Activated CD8-positive, alpha-beta T cell treated with anti-CD3 and anti-CD28 coated beads for 36 hours (primary cell): ENCODE results near the gene EVI2B. TPM values are rescaled to one million over a fixed set of nuclear protein-coding genes. Genes with fewer than 3 reads are reported as not detected.

Experiments used
- ATAC-seq: fragments of 200-7000 bp; cut with Tn5 transposase; one replicate; pipeline ENCODE4 v1.10.0; 2021; ENCODE audit warnings: mild to moderate bottlenecking, moderate library complexity
- CTCF ChIA-PET: fragments of 350-600 bp; sonication (Branson Sonifier 250); formaldehyde crosslinking; loops from one replicate; lab custom pipeline; 2021; ENCODE audit warnings: antibody characterized with exemption; lab: Charles Lee
- POLR2A ChIA-PET: fragments of 350-600 bp; sonication (Branson Sonifier 250); formaldehyde crosslinking; loops from one replicate; lab custom pipeline; 2021; ENCODE audit warnings: antibody characterized with exemption; lab: Charles Lee
- DNase-seq: peaks from one replicate; pipeline ENCODE4 v3.0.0-alpha.2; 2020
- H3K27ac Mint-ChIP-seq: one replicate; pipeline ENCODE4 v1.8.0; 2021; ENCODE audit warnings: mild to moderate bottlenecking, mixed read lengths
- H3K27me3 Mint-ChIP-seq: one replicate; pipeline ENCODE4 v1.8.0; 2021; ENCODE audit warnings: mixed read lengths
- H3K36me3 Mint-ChIP-seq: one replicate; pipeline ENCODE4 v1.8.0; 2021; ENCODE audit warnings: low read depth, mixed read lengths
- H3K4me1 Mint-ChIP-seq: one replicate; pipeline ENCODE4 v1.8.0; 2021; ENCODE audit warnings: low read depth, mixed read lengths
- H3K4me3 Mint-ChIP-seq: one replicate; pipeline ENCODE4 v1.8.0; 2021; ENCODE audit warnings: mild to moderate bottlenecking, moderate library complexity, mixed read lengths
- H3K9me3 Mint-ChIP-seq: one replicate; pipeline ENCODE4 v1.8.0; 2021; ENCODE audit warnings: mixed read lengths
- CTCF ChIP-seq: fragments of 200-600 bp; IDR thresholded peaks from one replicate; pipeline ENCODE4 v1.8.0; 2022; ENCODE audit warnings: antibody characterized with exemption, mild to moderate bottlenecking
- intact Hi-C: fragments of 100-400 bp; cut with micrococcal nuclease; formaldehyde crosslinking; loops from one replicate; pipeline ENCODE4 v1.10.0; 2022
- total RNA-seq, 2 experiments: library from RNA; stranded (reverse); gene quantifications; one replicate each; pipeline ENCODE4 v1.2.3, GENCODE V29; 2021

EVI2B gene
- total RNA-seq, 2 experiments from 2014 or later = 15.0 to 16.4 TPM

GRCh38 chr17:31308372-31309334 is 5.2 kb downstream of the EVI2B start:
- peak overlapping the region; percentile 90 for H3K4me3 Mint-ChIP-seq
- H3K4me1 Mint-ChIP-seq = peaks cover 58% of the 10 kb centered on the region
- POLR2A ChIA-PET = interaction anchor here (10.7 kb wide), 1 partner anchor 11 kb away, joined by 114 read pairs; the partner anchor contains the start of gene EVI2A
- H3K27me3 Mint-ChIP-seq = no peaks in the 10 kb centered on the region
- CTCF ChIA-PET = no interaction called here
- no peak for DNase-seq
- peak; percentile 38 for ATAC-seq
- intact Hi-C loops = no loop called here
- TF ChIP-seq CTCF = no peak
- peak overlapping the region; percentile 98 for H3K27ac Mint-ChIP-seq
- peaks cover 6% of the 10 kb centered on the region for H3K9me3 Mint-ChIP-seq
- peaks cover 49% of the 10 kb centered on the region for H3K36me3 Mint-ChIP-seq

- H3K36me3 Mint-ChIP-seq = peaks cover 59% of the 10 kb centered on the region
- no peaks in the 10 kb centered on the region for H3K27me3 Mint-ChIP-seq
- ATAC-seq = peak; percentile 11
- peaks cover 64% of the 10 kb centered on the region for H3K4me1 Mint-ChIP-seq
- ChIA-PET POLR2A (interaction anchor here (10.7 kb wide), 1 partner anchor 12 kb away, joined by 114 read pairs; the partner anchor contains the start of gene EVI2A), CTCF (interaction anchor here (1.1 kb wide), 1 partner anchor 82 kb away, joined by 3 read pairs; no protein-coding TSS in a partner anchor)
- intact Hi-C loops = no loop called here
- no peak for DNase-seq
- peak overlapping the region; percentile 90 for H3K4me3 Mint-ChIP-seq
- TF ChIP-seq CTCF = no peak
- H3K27ac Mint-ChIP-seq = peak overlapping the region; percentile 98
- H3K9me3 Mint-ChIP-seq = peaks cover 10% of the 10 kb centered on the region
Observed at GRCh38 chr17:31307640-31308039, 6.2 kb downstream of the EVI2B start.

GRCh38 chr17:31299624-31300023 is 14.2 kb downstream of the EVI2B start:
- CTCF ChIA-PET = no interaction called here
- Mint-ChIP-seq H3K36me3 (peaks cover 21% of the 10 kb centered on the region), H3K4me1 (peaks cover 31% of the 10 kb centered on the region), H3K27ac (no peak overlapping the region), H3K9me3 (peaks cover 7% of the 10 kb centered on the region), H3K27me3 (no peaks in the 10 kb centered on the region), H3K4me3 (no peak overlapping the region)
- intact Hi-C loops = no loop called here
- DNase-seq (no peak), ATAC-seq (no peak)
- POLR2A ChIA-PET = no interaction called here
- TF ChIP-seq CTCF = no peak

GRCh38 chr17:31297090-31297489 is 16.8 kb downstream of the EVI2B start, which contains the start of gene OMG:
Gene OMG, minus strand, starts transcription at chr17:31297239. Its CDS starts 908 bp downstream, at chr17:31296331.
- no peak for TF ChIP-seq CTCF
- H3K4me3 Mint-ChIP-seq = no peak within 1 kb of the TSS
- H3K4me1 Mint-ChIP-seq = peaks cover 17% of the 10 kb centered on the region
- H3K9me3 Mint-ChIP-seq = no peaks in the 10 kb centered on the region
- H3K36me3 Mint-ChIP-seq = peaks cover 3% of the 10 kb centered on the region
- ChIA-PET POLR2A (no interaction called here), CTCF (no interaction called here)
- intact Hi-C loops = no loop called here
- no peak for DNase-seq
- no peak within 1 kb of the TSS for H3K27ac Mint-ChIP-seq
- no peak for ATAC-seq
- no peaks in the 10 kb centered on the region for H3K27me3 Mint-ChIP-seq

- H3K4me1 Mint-ChIP-seq = peaks cover 8% of the 10 kb centered on the region
- no peak for TF ChIP-seq CTCF
- H3K36me3 Mint-ChIP-seq = peaks cover 3% of the 10 kb centered on the region
- CTCF ChIA-PET = no interaction called here
- ATAC-seq (no peak), DNase-seq (no peak)
- H3K27ac Mint-ChIP-seq = no peak overlapping the region
- no peaks in the 10 kb centered on the region for H3K9me3 Mint-ChIP-seq
- H3K4me3 Mint-ChIP-seq = no peak overlapping the region
- POLR2A ChIA-PET = interaction anchor here (0.6 kb wide), 1 partner anchor 14 kb away, joined by 3 read pairs; no protein-coding TSS in a partner anchor
- H3K27me3 Mint-ChIP-seq = no peaks in the 10 kb centered on the region
- intact Hi-C loops = no loop called here
Observed at GRCh38 chr17:31296142-31296541, 17.7 kb downstream of the EVI2B start.
